Psoas muscle (tissue), 8 donors: Measurements from ENCODE around the gene CCNY. TPM values are rescaled to one million over a fixed set of nuclear protein-coding genes. Genes with fewer than 3 reads are reported as not detected.

Experiments
- ATAC-seq, 4 donors: fragments of 200-7000 bp; cut with Tn5 transposase; one replicate each; pipeline ENCODE4 v1.9.1; 2020; ENCODE audit warnings: moderate library complexity in 3 of 4, mild to moderate bottlenecking in 2 of 4
- DNase-seq, 2 donors: peaks; one replicate each; pipeline ENCODE4 v3.0.0-alpha.2; 2020
- H3K27ac ChIP-seq: fragments of 200-600 bp; one replicate; pipeline ENCODE4 v1.8.0; 2022
- H3K27me3 ChIP-seq, 3 donors: fragments of 200-600 bp in 1 of 3; one replicate each; pipeline versions ENCODE4 v1.6.1 to v1.8.0; 2013 to 2022; ENCODE audit warnings: low read length in 2 of 3, mild to moderate bottlenecking in 2 of 3, moderate library complexity in 1 of 3; ENCODE audit not compliant: insufficient read depth in 3 of 3
- H3K36me3 ChIP-seq, 2 donors: fragments of 200-600 bp in 1 of 2; one replicate each; pipeline versions ENCODE4 v1.6.1 to v1.8.0; 2013 to 2022; ENCODE audit warnings: low read depth in 1 of 2, mild to moderate bottlenecking in 1 of 2, moderate library complexity in 1 of 2; ENCODE audit not compliant: insufficient read depth in 1 of 2
- H3K4me1 ChIP-seq: fragments of 200-600 bp; one replicate; pipeline ENCODE4 v1.8.0; 2022
- H3K4me3 ChIP-seq: fragments of 200-600 bp; one replicate; pipeline ENCODE4 v1.8.0; 2022; ENCODE audit warnings: mild to moderate bottlenecking
- H3K9me3 ChIP-seq: fragments of 200-600 bp; one replicate; pipeline ENCODE4 v1.8.0; 2022
- CTCF ChIP-seq: fragments of 200-600 bp; IDR thresholded peaks from one replicate; pipeline ENCODE4 v1.8.0; 2022; ENCODE audit warnings: antibody characterized with exemption
- WGBS, 3 donors: extraction: QIAGEN DNeasy Blood & Tissue Kit; methylation state at CpG; one replicate each; pipeline versions ENCODE4 v1.1.6 to v1.1.7; 2013; 5-methylcytosine and 5-hydroxymethylcytosine counted together
- intact Hi-C, 2 donors: fragments of 100-400 bp; cut with DNase I; formaldehyde crosslinking; loops; one replicate each; pipeline versions ENCODE4 v1.11.0 to v1.14.2; 2022
- polyA plus RNA-seq, 3 donors: library from polyadenylated mRNA; stranded (reverse); fragments of 200-250 nt; gene quantifications; one replicate each; pipeline ENCODE4 v1.2.3, GENCODE V29; 2013
- total RNA-seq, 4 donors: library from RNA; stranded (reverse); fragmentation: NEBNext Ultra II Directional in 2 of 4; extraction: Animal tissue kit (Norgen Biotek cat#: 25700) in 2 of 4; gene quantifications; one replicate each; pipeline versions ENCODE4 v1.2.1 to v1.2.4, GENCODE V29; 2021 to 2023
- donor health status: healthy with polysubstance abuse.
- donor health status: DM: no; HTN: no; CAD: no; lungs with moderate emphysema.
- donor health status: Bipolar disorder and iron deficiency.
- donor health status: healthy.
- donor health status: DM: yes; HTN: yes; CAD: no.
- donor health status: DM: no; HTN: no; CAD: no.
- donor health status: DM: no; HTN: no; CAD: no.
- donor health status: DM: yes; HTN: yes; CAD: no.

Gene CCNY
- total and polyA plus RNA-seq, 7 donors, result 21.2 to 55.8 (median 47.0) TPM

GRCh38 chr10:35470248-35470924 lies 134.1 kb downstream of the CCNY start:
- Histone ChIP-seq H3K4me3 (no peak overlapping the region), H3K27me3 (no peaks in the 10 kb centered on the region), H3K9me3 (no peaks in the 10 kb centered on the region), H3K4me1 (peaks cover 38% of the 10 kb centered on the region), H3K36me3 (no peaks in the 10 kb centered on the region), H3K27ac (no peak overlapping the region)
- WGBS, 3 donors, result 65 to 75% (median 69%) methylated on average over 9 of the region's 9 CpGs
- ATAC-seq (peak in 2 of 4 donors; percentile 32 to 51), DNase-seq (no peak)
- no peak for TF ChIP-seq CTCF
- intact Hi-C loops, result no loop called here

GRCh38 chr10:35470925-35471315 lies 134.6 kb downstream of the CCNY start:
- 84 to 89% (median 88%) methylated on average over 5 of the region's 5 CpGs for WGBS, 3 donors
- no peak for ATAC-seq
- intact Hi-C loops, result no loop called here
- no peak for TF ChIP-seq CTCF
- no peak for DNase-seq
- Histone ChIP-seq H3K27me3 (no peaks in the 10 kb centered on the region), H3K27ac (no peak overlapping the region), H3K4me1 (peaks cover 35% of the 10 kb centered on the region), H3K36me3 (no peaks in the 10 kb centered on the region), H3K9me3 (no peaks in the 10 kb centered on the region), H3K4me3 (no peak overlapping the region)

- WGBS, 3 donors, result 27 to 39% (median 28%) methylated on average over 3 of the region's 3 CpGs
- H3K9me3 ChIP-seq, result no peaks in the 10 kb centered on the region
- ATAC-seq (no peak), DNase-seq (no peak)
- H3K27ac ChIP-seq, result no peak overlapping the region
- H3K4me1 ChIP-seq, result peaks cover 35% of the 10 kb centered on the region
- no peaks in the 10 kb centered on the region for H3K27me3 ChIP-seq
- H3K4me3 ChIP-seq, result no peak overlapping the region
- H3K36me3 ChIP-seq, result no peaks in the 10 kb centered on the region
- intact Hi-C loops, result no loop called here
- no peak for TF ChIP-seq CTCF
These were observed 135.1 kb downstream of the CCNY start for GRCh38 chr10:35471435-35471834.

GRCh38 chr10:35480142-35480541 lies 143.8 kb downstream of the CCNY start:
- ATAC-seq (no peak), DNase-seq (no peak)
- no peaks in the 10 kb centered on the region for H3K9me3 ChIP-seq
- no peak overlapping the region for H3K27ac ChIP-seq
- intact Hi-C loops, result no loop called here
- H3K27me3 ChIP-seq, result no peaks in the 10 kb centered on the region
- H3K4me1 ChIP-seq, result peaks cover 17% of the 10 kb centered on the region
- no peaks in the 10 kb centered on the region for H3K36me3 ChIP-seq
- no peak overlapping the region for H3K4me3 ChIP-seq
- no peak for TF ChIP-seq CTCF
- WGBS, 3 donors, result 91 to 96% (median 92%) methylated on average over 9 of the region's 9 CpGs

- Histone ChIP-seq H3K4me1 (peaks cover 17% of the 10 kb centered on the region), H3K9me3 (no peaks in the 10 kb centered on the region), H3K27ac (no peak overlapping the region), H3K4me3 (no peak overlapping the region), H3K36me3 (no peaks in the 10 kb centered on the region), H3K27me3 (no peaks in the 10 kb centered on the region)
- intact Hi-C loops, result no loop called here
- ATAC-seq (no peak), DNase-seq (no peak)
- TF ChIP-seq CTCF, result no peak
- 56 to 69% (median 59%) methylated on average over 2 of the region's 2 CpGs for WGBS, 3 donors
These were observed 145.1 kb downstream of the CCNY start for GRCh38 chr10:35481413-35481812.
